ENCODE data around the gene CNTN1.

DNA sequence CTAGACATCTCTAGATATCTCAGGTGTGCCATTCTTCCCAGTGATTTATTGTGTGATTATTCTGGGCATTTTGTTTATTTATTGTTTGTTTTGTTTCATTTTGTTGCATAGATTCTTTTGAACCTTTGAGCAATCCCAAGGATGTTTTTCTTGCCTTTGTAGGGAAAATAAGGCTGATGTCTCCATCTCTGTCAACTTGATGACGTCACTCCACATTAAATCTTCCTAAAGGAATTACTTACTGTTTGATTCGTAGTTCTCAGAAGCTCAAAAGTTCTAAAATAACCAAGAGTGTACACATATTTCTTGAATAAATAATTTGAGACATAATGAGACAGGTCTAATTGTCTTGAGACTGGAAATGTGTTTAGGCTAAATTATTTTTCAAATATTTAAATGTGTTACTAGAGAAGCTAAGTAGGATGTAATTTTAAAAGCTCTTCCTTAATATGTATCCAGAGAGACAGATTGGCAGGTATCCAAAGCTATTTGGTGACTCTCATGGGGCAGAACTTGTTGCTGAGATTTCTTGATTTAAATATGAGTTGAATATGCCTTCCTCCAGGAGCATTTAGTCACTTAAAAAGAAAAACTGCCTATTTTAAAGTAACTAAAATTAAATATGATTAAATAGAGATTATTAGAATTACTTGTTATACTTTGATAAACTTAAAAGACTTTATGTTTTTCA lies 128.7 kb downstream of the CNTN1 start:
- TF ChIP-seq ZNF384 (IDR thresholded peaks at IDR 0.05) = no peak
- no peak for TF ChIP-seq FOXK2 (IDR thresholded peaks at IDR 0.05)
- TF ChIP-seq LEF1 (IDR thresholded peaks at IDR 0.05; ENCODE audit: borderline replicate concordance) = no peak
- TF ChIP-seq SP1 (IDR thresholded peaks at IDR 0.05) = no peak
- TF ChIP-seq NFRKB (IDR thresholded peaks at IDR 0.05) = no peak
- no peak for TF ChIP-seq FOXM1 (IDR thresholded peaks at IDR 0.05; ENCODE audit: borderline replicate concordance)
- no peak for TF ChIP-seq FOXA1 (IDR thresholded peaks at IDR 0.05)
- no peak for TF ChIP-seq BHLHE40 (IDR thresholded peaks at IDR 0.05; ENCODE audit: borderline replicate concordance)
- TF ChIP-seq SUZ12 (IDR thresholded peaks at IDR 0.05) = no peak

Data from HEK293T (cell line).